GM23338 (cell line): ENCODE data around the gene CA12. TPM values are rescaled to one million over a fixed set of nuclear protein-coding genes. Genes with fewer than 3 reads are reported as not detected.

ENCODE experiments used
- ATAC-seq: fragments of 200-7000 bp; cut with Tn5 transposase; 3 replicates; pipeline ENCODE4 v1.9.1; 2020
- DNase-seq: peaks from one replicate; pipeline ENCODE4 v3.0.0-alpha.2; 2015; ENCODE audit warnings: low spot score
- H2AFZ ChIP-seq: fragments of 200-600 bp; sonication (generic); 2 replicates; pipeline ENCODE4 v1.8.0; 2016; ENCODE audit warnings: antibody characterized with exemption, mild to moderate bottlenecking, moderate library complexity
- H3F3A ChIP-seq: fragments of 200-600 bp; sonication (generic); replicated peaks from 2 replicates; pipeline ENCODE4 v1.8.0; 2017; ENCODE audit warnings: antibody characterized with exemption, mixed run types, low read depth
- H3K27ac ChIP-seq: fragments of 200-600 bp; sonication (generic); 2 replicates; pipeline ENCODE4 v1.6.1; 2016; ENCODE audit warnings: low read depth
- H3K27me3 ChIP-seq: fragments of 200-600 bp; sonication (generic); 2 replicates; pipeline ENCODE4 v1.8.0; 2016; ENCODE audit warnings: mild to moderate bottlenecking, mixed run types, moderate library complexity; ENCODE audit not compliant: insufficient read depth
- H3K36me3 ChIP-seq: fragments of 200-600 bp; sonication (generic); 2 replicates; pipeline ENCODE4 v1.8.0; 2016; ENCODE audit warnings: mild to moderate bottlenecking; ENCODE audit not compliant: insufficient read depth
- H3K4me1 ChIP-seq: fragments of 200-600 bp; sonication (generic); 2 replicates; pipeline ENCODE4 v1.8.0; 2016; ENCODE audit warnings: mild to moderate bottlenecking, moderate library complexity; ENCODE audit not compliant: insufficient read depth
- H3K4me2 ChIP-seq: fragments of 200-600 bp; sonication (generic); 2 replicates; pipeline ENCODE4 v1.7.1; 2017; ENCODE audit warnings: mixed run types
- H3K4me3 ChIP-seq: fragments of 200-600 bp; sonication (generic); 2 replicates; pipeline ENCODE4 v1.6.1; 2016; ENCODE audit warnings: mixed run types
- H3K79me2 ChIP-seq: fragments of 200-600 bp; sonication (generic); replicated peaks from 2 replicates; pipeline ENCODE4 v1.8.0; 2017; ENCODE audit warnings: mild to moderate bottlenecking; ENCODE audit not compliant: insufficient read depth
- H3K9me2 ChIP-seq: fragments of 200-600 bp; sonication (generic); 2 replicates; pipeline ENCODE4 v1.8.0; 2017; ENCODE audit not compliant: insufficient read depth
- H4K20me1 ChIP-seq: fragments of 200-600 bp; sonication (generic); replicated peaks from 2 replicates; pipeline ENCODE4 v1.8.0; 2017; ENCODE audit warnings: mild to moderate bottlenecking; ENCODE audit not compliant: insufficient read depth
- H3K27ac Mint-ChIP-seq: 2 replicates; pipeline ENCODE4 v1.8.0; 2020; ENCODE audit warnings: inconsistent platforms, mild to moderate bottlenecking, moderate library complexity, mixed read lengths
- H3K27me3 Mint-ChIP-seq: 3 replicates; pipeline ENCODE4 v1.8.0; 2022; ENCODE audit warnings: low read depth, mild to moderate bottlenecking, moderate library complexity, mixed read lengths, inconsistent platforms; ENCODE audit not compliant: insufficient read depth, poor library complexity
- H3K36me3 Mint-ChIP-seq: 3 replicates; pipeline ENCODE4 v1.8.0; 2021; ENCODE audit warnings: low read depth, mild to moderate bottlenecking, inconsistent platforms, moderate library complexity, mixed read lengths
- H3K4me1 Mint-ChIP-seq: 3 replicates; pipeline ENCODE4 v1.8.0; 2020; ENCODE audit warnings: mild to moderate bottlenecking, inconsistent platforms, mixed read lengths
- H3K4me3 Mint-ChIP-seq: 3 replicates; pipeline ENCODE4 v1.8.0; 2021; ENCODE audit warnings: moderate library complexity, mild to moderate bottlenecking, inconsistent platforms, mixed read lengths
- H3K9me3 Mint-ChIP-seq: 3 replicates; pipeline ENCODE4 v1.8.0; 2020; ENCODE audit warnings: moderate library complexity, mild to moderate bottlenecking, inconsistent platforms, mixed read lengths
- CREB1 ChIP-seq: fragments of 250-450 bp; sonication (Bioruptor Pico); IDR thresholded peaks from 2 replicates; pipeline ENCODE4 v1.5.0; 2020; ENCODE audit warnings: low read depth, mild to moderate bottlenecking, moderate library complexity
- EZH2 ChIP-seq: fragments of 200-600 bp; sonication (generic); IDR thresholded peaks from one replicate; pipeline ENCODE4 v1.8.0; 2017; ENCODE audit warnings: antibody characterized with exemption, mild to moderate bottlenecking, low read depth; ENCODE audit not compliant: unreplicated experiment
- EZH2phosphoT487 ChIP-seq: fragments of 200-600 bp; sonication (generic); IDR thresholded peaks from one replicate; pipeline ENCODE4 v1.8.1; 2018; ENCODE audit warnings: antibody characterized with exemption; ENCODE audit not compliant: unreplicated experiment
- JUNB ChIP-seq: IDR thresholded peaks from one replicate; pipeline ENCODE4 v1.6.1; 2016; ENCODE audit warnings: antibody characterized with exemption; ENCODE audit not compliant: unreplicated experiment
- NANOG ChIP-seq: IDR thresholded peaks from 2 replicates; pipeline ENCODE4 v1.6.1; 2016; ENCODE audit warnings: antibody characterized with exemption, borderline replicate concordance
- POLR2AphosphoS5 ChIP-seq: IDR thresholded peaks from 2 replicates; pipeline ENCODE4 v1.6.1; 2016; ENCODE audit warnings: antibody characterized with exemption, low read depth
- STAT1 ChIP-seq: IDR thresholded peaks from one replicate; pipeline ENCODE4 v1.6.1; 2016; ENCODE audit warnings: antibody characterized with exemption; ENCODE audit not compliant: unreplicated experiment
- ZNF114 ChIP-seq: fragments of 250-450 bp; sonication (Bioruptor Pico); IDR thresholded peaks from 2 replicates; pipeline ENCODE4 v1.5.0; 2020; ENCODE audit warnings: mild to moderate bottlenecking, moderate library complexity
- ZNF331 ChIP-seq: fragments of 250-450 bp; sonication (Bioruptor Pico); IDR thresholded peaks from 2 replicates; pipeline ENCODE4 v1.5.0; 2020; ENCODE audit warnings: low read depth, mild to moderate bottlenecking, moderate library complexity
- polyA plus RNA-seq: library from polyadenylated mRNA; unstranded; fragments of >200 nt; fragmentation: Nextera tagmentation; extraction: Ambion mirVana; gene quantifications from 2 replicates; pipeline ENCODE4 v1.2.1, GENCODE V29; 2016
- total RNA-seq: library from RNA; depleted of rRNA; stranded (reverse); fragments of >200 nt; shearing (Covaris generic); gene quantifications from 2 replicates; pipeline ENCODE4 v1.2.3, GENCODE V29; 2014
- TF ChIP-seq, protein P1 (sequence below): IDR thresholded peaks from one replicate; pipeline ENCODE4 v1.6.1; 2018; ENCODE audit warnings: antibody characterized with exemption; ENCODE audit not compliant: unreplicated experiment
- TF ChIP-seq, protein P2 (sequence below), 2 experiments: fragments of 200-600 bp in 1 of 2; sonication (generic) in 1 of 2; conservative IDR thresholded peaks; 2 replicates each; pipeline versions ENCODE4 v1.5.1 to v1.6.1; 2016 to 2017; ENCODE audit warnings: antibody characterized with exemption in 2 of 2, low read depth in 2 of 2, mild to moderate bottlenecking in 2 of 2, moderate library complexity in 1 of 2
- TF ChIP-seq, protein P3 (sequence below): IDR thresholded peaks from 2 replicates; pipeline ENCODE4 v1.6.1; 2016; ENCODE audit warnings: antibody characterized with exemption

Gene CA12
- total and polyA plus RNA-seq, 2 experiments from 2014 or later: 2.9 to 5.2 TPM

DNA sequence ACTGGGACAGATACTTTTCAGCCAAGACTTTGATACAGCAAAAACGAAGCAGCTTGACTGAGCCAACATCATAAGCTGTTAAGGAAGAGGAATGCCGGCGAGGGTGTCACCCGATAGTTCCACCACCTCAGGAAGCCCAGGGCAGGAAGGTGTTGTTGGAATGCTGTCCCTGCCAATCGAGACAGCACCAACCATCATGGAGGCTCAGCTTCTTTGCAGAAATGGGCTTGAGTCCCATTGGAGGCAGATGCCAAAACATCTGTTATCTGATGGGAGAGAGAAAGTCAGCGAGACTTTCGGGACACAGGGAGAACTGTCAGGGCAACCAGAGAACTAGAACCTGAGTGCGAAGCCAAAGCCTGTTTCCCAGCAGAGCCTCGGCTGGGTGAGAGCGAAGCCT, 50.7 kb downstream of the CA12 start (continued):
- TF ChIP-seq, protein P1, sequence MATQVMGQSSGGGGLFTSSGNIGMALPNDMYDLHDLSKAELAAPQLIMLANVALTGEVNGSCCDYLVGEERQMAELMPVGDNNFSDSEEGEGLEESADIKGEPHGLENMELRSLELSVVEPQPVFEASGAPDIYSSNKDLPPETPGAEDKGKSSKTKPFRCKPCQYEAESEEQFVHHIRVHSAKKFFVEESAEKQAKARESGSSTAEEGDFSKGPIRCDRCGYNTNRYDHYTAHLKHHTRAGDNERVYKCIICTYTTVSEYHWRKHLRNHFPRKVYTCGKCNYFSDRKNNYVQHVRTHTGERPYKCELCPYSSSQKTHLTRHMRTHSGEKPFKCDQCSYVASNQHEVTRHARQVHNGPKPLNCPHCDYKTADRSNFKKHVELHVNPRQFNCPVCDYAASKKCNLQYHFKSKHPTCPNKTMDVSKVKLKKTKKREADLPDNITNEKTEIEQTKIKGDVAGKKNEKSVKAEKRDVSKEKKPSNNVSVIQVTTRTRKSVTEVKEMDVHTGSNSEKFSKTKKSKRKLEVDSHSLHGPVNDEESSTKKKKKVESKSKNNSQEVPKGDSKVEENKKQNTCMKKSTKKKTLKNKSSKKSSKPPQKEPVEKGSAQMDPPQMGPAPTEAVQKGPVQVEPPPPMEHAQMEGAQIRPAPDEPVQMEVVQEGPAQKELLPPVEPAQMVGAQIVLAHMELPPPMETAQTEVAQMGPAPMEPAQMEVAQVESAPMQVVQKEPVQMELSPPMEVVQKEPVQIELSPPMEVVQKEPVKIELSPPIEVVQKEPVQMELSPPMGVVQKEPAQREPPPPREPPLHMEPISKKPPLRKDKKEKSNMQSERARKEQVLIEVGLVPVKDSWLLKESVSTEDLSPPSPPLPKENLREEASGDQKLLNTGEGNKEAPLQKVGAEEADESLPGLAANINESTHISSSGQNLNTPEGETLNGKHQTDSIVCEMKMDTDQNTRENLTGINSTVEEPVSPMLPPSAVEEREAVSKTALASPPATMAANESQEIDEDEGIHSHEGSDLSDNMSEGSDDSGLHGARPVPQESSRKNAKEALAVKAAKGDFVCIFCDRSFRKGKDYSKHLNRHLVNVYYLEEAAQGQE: no peak
- TF ChIP-seq ZNF114 (CRISPR knock-in tag) (no peak), JUNB (no peak), STAT1 (no peak), POLR2AphosphoS5 (no peak), CREB1 (no peak), NANOG (no peak), ZNF331 (CRISPR knock-in tag) (no peak), EZH2 (no peak)
- TF ChIP-seq, protein P2, sequence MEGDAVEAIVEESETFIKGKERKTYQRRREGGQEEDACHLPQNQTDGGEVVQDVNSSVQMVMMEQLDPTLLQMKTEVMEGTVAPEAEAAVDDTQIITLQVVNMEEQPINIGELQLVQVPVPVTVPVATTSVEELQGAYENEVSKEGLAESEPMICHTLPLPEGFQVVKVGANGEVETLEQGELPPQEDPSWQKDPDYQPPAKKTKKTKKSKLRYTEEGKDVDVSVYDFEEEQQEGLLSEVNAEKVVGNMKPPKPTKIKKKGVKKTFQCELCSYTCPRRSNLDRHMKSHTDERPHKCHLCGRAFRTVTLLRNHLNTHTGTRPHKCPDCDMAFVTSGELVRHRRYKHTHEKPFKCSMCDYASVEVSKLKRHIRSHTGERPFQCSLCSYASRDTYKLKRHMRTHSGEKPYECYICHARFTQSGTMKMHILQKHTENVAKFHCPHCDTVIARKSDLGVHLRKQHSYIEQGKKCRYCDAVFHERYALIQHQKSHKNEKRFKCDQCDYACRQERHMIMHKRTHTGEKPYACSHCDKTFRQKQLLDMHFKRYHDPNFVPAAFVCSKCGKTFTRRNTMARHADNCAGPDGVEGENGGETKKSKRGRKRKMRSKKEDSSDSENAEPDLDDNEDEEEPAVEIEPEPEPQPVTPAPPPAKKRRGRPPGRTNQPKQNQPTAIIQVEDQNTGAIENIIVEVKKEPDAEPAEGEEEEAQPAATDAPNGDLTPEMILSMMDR (conservative IDR thresholded peaks at IDR 0.05; ENCODE audit: low read depth in 2 of 2): no peak

DNA sequence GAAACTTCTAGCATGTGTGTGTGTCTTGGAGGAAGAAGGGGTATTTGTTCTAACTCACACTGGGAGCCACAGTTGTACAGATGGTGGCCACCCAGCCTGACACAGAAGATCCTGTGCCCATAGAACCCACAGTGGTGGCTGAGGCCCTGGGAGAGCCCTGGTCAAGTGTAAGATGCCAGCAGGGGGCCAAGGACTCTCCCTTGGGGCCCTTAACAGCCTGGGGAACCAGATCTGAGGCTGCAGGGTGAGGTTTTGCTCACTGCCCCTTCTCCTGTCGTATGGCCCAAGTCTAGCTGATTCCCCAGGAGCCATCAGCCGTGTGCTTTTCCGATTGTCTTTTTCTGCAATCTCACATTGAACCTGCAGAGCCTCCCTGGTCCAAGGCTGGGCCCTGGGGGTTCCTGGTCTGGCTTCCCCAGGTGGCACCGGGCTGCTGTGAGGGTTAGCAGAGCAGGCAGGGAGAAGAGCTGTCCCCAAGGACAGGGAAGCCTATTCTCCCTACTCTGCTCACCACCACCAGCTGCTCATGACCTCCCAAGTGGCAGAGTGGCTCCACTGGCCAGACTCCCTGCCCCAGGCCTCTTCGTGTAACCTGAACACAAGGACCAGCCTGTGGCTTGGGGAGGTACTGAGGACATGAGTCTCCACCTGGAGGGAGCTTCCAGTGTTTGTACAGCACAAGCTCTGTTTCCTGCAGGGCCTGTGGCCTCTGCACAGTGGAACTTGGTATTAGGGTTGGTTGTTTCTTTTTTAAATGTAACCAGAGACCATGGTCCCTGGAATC, 51.9 kb downstream of the CA12 start:
- Histone ChIP-seq H3K79me2 (no peaks in the 10 kb centered on the region), H3K4me2 (no peak overlapping the region), H3K4me1 (no peaks in the 10 kb centered on the region), H3K36me3 (no peaks in the 10 kb centered on the region), H3K27ac (no peak overlapping the region), H3K27me3 (no peaks in the 10 kb centered on the region), H4K20me1 (no peaks in the 10 kb centered on the region), H2AFZ (no peak overlapping the region), H3K9me2 (0 out of 2 replicates have a peak, but pooled peaks cover 8% of the 10 kb centered on the region), H3K4me3 (no peak overlapping the region), H3F3A (no peaks in the 10 kb centered on the region)
- H3K4me1 Mint-ChIP-seq: 0 out of 3 replicates have a peak, but pooled peaks cover 2% of the 10 kb centered on the region
- H3K9me3 Mint-ChIP-seq: no peaks in the 10 kb centered on the region
- peaks cover 1% of the 10 kb centered on the region for H3K27me3 Mint-ChIP-seq
- DNase-seq: no peak
- H3K27ac Mint-ChIP-seq: no peak overlapping the region
- H3K36me3 Mint-ChIP-seq: no peaks in the 10 kb centered on the region
- ATAC-seq: no peak
- H3K4me3 Mint-ChIP-seq: no peak overlapping the region
- TF ChIP-seq, protein P2 (conservative IDR thresholded peaks at IDR 0.05; ENCODE audit: low read depth in 2 of 2): no peak
- TF ChIP-seq ZNF331 (CRISPR knock-in tag) (no peak), JUNB (no peak), ZNF114 (CRISPR knock-in tag) (no peak), POLR2AphosphoS5 (no peak), CREB1 (no peak), NANOG (no peak), EZH2phosphoT487 (no peak)
- TF ChIP-seq, protein P1: no peak
- TF ChIP-seq, protein P3, sequence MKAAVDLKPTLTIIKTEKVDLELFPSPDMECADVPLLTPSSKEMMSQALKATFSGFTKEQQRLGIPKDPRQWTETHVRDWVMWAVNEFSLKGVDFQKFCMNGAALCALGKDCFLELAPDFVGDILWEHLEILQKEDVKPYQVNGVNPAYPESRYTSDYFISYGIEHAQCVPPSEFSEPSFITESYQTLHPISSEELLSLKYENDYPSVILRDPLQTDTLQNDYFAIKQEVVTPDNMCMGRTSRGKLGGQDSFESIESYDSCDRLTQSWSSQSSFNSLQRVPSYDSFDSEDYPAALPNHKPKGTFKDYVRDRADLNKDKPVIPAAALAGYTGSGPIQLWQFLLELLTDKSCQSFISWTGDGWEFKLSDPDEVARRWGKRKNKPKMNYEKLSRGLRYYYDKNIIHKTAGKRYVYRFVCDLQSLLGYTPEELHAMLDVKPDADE: no peak
